ENCODE results near the gene FBXL5. TPM values are rescaled to one million over a fixed set of nuclear protein-coding genes. Genes with fewer than 3 reads are reported as not detected.

FBXL5 gene
- total and polyA plus RNA-seq, 2 of the 13 experiments (the other 11 are each of a cell fraction or from before 2014, with no cell fraction given), result 17.4 to 45.3 TPM

GRCh38 chr4:15681372-15682241 lies 26.4 kb upstream of the FBXL5 start, which contains the start of gene FAM200B (continued):
- peak; percentile 59; the same call in 1 of the 2 replicates for TF ChIP-seq ZNF512B (CRISPR knock-in tag; IDR thresholded peaks at IDR 0.05; ENCODE audit: borderline replicate concordance)
- no peak for TF ChIP-seq ZNF207 (IDR thresholded peaks at IDR 0.05; ENCODE audit: borderline replicate concordance)
- TF ChIP-seq ZNF737 (CRISPR knock-in tag; IDR thresholded peaks at IDR 0.05; ENCODE audit: borderline replicate concordance), result no peak; the same call in 1 of the 2 replicates
- TF ChIP-seq CREM (IDR thresholded peaks at IDR 0.05), result peak; percentile 37
- no peak for TF ChIP-seq CREM (CRISPR knock-in tag; IDR thresholded peaks at IDR 0.05)
- TF ChIP-seq, protein P1, sequence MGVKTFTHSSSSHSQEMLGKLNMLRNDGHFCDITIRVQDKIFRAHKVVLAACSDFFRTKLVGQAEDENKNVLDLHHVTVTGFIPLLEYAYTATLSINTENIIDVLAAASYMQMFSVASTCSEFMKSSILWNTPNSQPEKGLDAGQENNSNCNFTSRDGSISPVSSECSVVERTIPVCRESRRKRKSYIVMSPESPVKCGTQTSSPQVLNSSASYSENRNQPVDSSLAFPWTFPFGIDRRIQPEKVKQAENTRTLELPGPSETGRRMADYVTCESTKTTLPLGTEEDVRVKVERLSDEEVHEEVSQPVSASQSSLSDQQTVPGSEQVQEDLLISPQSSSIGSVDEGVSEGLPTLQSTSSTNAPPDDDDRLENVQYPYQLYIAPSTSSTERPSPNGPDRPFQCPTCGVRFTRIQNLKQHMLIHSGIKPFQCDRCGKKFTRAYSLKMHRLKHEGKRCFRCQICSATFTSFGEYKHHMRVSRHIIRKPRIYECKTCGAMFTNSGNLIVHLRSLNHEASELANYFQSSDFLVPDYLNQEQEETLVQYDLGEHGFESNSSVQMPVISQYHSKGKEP (CRISPR knock-in tag; IDR thresholded peaks at IDR 0.05), result no peak
- peak; percentile 60; the same call in 1 of the 2 replicates for TF ChIP-seq NR2C2 (CRISPR knock-in tag; IDR thresholded peaks at IDR 0.05; ENCODE audit: borderline replicate concordance)
- TF ChIP-seq ZNF567 (CRISPR knock-in tag; IDR thresholded peaks at IDR 0.05; ENCODE audit: borderline replicate concordance), result peak; percentile 86; the same call in 1 of the 2 replicates
- no peak for TF ChIP-seq ZMAT5 (CRISPR knock-in tag; IDR thresholded peaks at IDR 0.05; ENCODE audit: borderline replicate concordance, low read depth)
- TF ChIP-seq FOXO1 (CRISPR knock-in tag; IDR thresholded peaks at IDR 0.05), result no peak; the same call in 1 of the 2 replicates
- peak; percentile 91 for TF ChIP-seq HOMEZ (CRISPR knock-in tag; IDR thresholded peaks at IDR 0.05; ENCODE audit: low read depth)
- TF ChIP-seq, protein P2, sequence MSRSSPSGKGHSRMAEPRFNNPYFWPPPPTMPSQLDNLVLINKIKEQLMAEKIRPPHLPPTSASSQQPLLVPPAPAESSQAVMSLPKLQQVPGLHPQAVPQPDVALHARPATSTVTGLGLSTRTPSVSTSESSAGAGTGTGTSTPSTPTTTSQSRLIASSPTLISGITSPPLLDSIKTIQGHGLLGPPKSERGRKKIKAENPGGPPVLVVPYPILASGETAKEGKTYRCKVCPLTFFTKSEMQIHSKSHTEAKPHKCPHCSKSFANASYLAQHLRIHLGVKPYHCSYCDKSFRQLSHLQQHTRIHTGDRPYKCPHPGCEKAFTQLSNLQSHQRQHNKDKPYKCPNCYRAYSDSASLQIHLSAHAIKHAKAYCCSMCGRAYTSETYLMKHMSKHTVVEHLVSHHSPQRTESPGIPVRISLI (CRISPR knock-in tag; IDR thresholded peaks at IDR 0.05; ENCODE audit: borderline replicate concordance), result no peak
- peak; percentile 69; the same call in 1 of the 2 replicates for TF ChIP-seq ZNF747 (CRISPR knock-in tag; IDR thresholded peaks at IDR 0.05; ENCODE audit: borderline replicate concordance)
- no peak for TF ChIP-seq ZNF224 (CRISPR knock-in tag; IDR thresholded peaks at IDR 0.05)
- TF ChIP-seq ZNF451 (CRISPR knock-in tag; IDR thresholded peaks at IDR 0.05), result 0 out of 2 replicates have a peak, but pooled peaks have one; percentile 43
- no peak for TF ChIP-seq RFXANK (CRISPR knock-in tag; IDR thresholded peaks at IDR 0.05)
- TF ChIP-seq ZNF616 (CRISPR knock-in tag; IDR thresholded peaks at IDR 0.05; ENCODE audit: low read depth), result no peak
